Suprapubic skin (tissue), 4 donors: ENCODE data around the gene SLC8A1. TPM values are rescaled to one million over a fixed set of nuclear protein-coding genes. Genes with fewer than 3 reads are reported as not detected.

Source experiments
- DNase-seq, 2 donors: peaks; one replicate each; pipeline ENCODE4 v3.0.0-alpha.2; 2019; ENCODE audit warnings: low spot score in 2 of 2
- H3K27ac ChIP-seq: fragments of 200-600 bp; sonication (generic); one replicate; pipeline ENCODE4 v1.5.1; 2019
- H3K27me3 ChIP-seq: fragments of 200-600 bp; sonication (generic); one replicate; pipeline ENCODE4 v1.5.1; 2019
- H3K36me3 ChIP-seq: fragments of 200-600 bp; sonication (generic); one replicate; pipeline ENCODE4 v1.5.1; 2019
- H3K4me1 ChIP-seq: fragments of 200-600 bp; sonication (generic); one replicate; pipeline ENCODE4 v1.5.1; 2019
- H3K4me3 ChIP-seq: fragments of 200-600 bp; sonication (generic); one replicate; pipeline ENCODE4 v1.5.1; 2019; ENCODE audit warnings: mild to moderate bottlenecking
- H3K9me3 ChIP-seq: fragments of 200-600 bp; sonication (generic); one replicate; pipeline ENCODE4 v1.5.1; 2019
- EP300 ChIP-seq: sonication (generic); formaldehyde crosslinking; IDR thresholded peaks from one replicate; pipeline ENCODE4 v1.6.1; 2017; ENCODE audit warnings: antibody characterized with exemption
- POLR2A ChIP-seq, 2 donors: fragments of 450-650 bp; IDR thresholded peaks; one replicate each; pipeline ENCODE4 v1.6.1; 2017; ENCODE audit warnings: antibody characterized with exemption in 2 of 2, mild to moderate bottlenecking in 2 of 2, moderate library complexity in 2 of 2
- POLR2AphosphoS5 ChIP-seq, 3 donors: sonication (generic); formaldehyde crosslinking; IDR thresholded peaks; one replicate each; pipeline ENCODE4 v1.6.1; 2017; ENCODE audit warnings: antibody characterized with exemption in 3 of 3
- WGBS: methylation state at CpG from one replicate; pipeline ENCODE4 v1.1.5; 2018; 5-methylcytosine and 5-hydroxymethylcytosine counted together
- total RNA-seq, 4 donors: library from RNA; depleted of rRNA; stranded (reverse); fragments of >200 nt; gene quantifications; one replicate each; pipeline ENCODE4 v1.1.0, GENCODE V29; 2016
- TF ChIP-seq, protein P1 (sequence below), 2 donors: fragments of 200-600 bp in 1 of 2; fragments of 450-650 bp in 1 of 2; sonication (generic) in 1 of 2; IDR thresholded peaks; one replicate each; pipeline ENCODE4 v1.5.1; 2016 to 2019; ENCODE audit warnings: antibody characterized with exemption in 2 of 2, mild to moderate bottlenecking in 1 of 2, moderate library complexity in 1 of 2

Gene SLC8A1
- total RNA-seq, 4 donors from 2014 or later = 2.4 to 14.4 (median 9.9) TPM

DNA sequence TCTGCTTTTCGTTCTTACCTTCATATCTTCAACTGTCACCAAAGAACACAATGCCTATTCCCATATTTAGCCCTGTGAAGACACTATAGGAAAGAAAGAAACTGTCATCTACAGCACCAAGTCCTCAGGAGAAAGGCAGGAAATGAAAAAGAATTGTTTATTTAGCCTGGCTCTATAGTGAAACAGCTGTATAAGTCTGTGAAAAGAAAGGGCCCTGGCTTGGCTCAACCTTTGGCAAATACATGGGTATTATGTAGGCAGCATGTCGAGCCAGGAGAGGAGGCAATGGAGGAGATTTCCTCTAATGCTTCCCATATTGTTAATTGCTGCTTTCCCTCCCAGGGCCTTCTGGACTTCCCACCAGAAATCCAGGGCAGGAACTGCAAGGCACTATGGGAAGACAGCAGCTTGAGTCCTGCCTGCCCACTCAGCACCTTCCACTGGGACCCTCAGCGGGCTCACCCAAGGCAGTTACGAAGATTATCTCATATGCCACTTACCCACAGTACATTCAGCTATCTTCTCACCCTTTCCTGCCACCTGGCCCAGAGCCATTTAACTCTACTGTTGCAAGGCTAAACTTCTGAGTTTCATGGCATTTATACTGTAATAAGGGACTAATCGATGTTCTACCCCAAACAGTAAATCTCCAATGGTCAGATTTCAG, 30.1 kb downstream of the SLC8A1 start:
- H3K36me3 ChIP-seq = no peaks in the 10 kb centered on the region
- WGBS = 78% methylated on average over 5 of the region's 5 CpGs
- H3K9me3 ChIP-seq = no peaks in the 10 kb centered on the region
- H3K27me3 ChIP-seq = no peaks in the 10 kb centered on the region
- TF ChIP-seq, protein P1, sequence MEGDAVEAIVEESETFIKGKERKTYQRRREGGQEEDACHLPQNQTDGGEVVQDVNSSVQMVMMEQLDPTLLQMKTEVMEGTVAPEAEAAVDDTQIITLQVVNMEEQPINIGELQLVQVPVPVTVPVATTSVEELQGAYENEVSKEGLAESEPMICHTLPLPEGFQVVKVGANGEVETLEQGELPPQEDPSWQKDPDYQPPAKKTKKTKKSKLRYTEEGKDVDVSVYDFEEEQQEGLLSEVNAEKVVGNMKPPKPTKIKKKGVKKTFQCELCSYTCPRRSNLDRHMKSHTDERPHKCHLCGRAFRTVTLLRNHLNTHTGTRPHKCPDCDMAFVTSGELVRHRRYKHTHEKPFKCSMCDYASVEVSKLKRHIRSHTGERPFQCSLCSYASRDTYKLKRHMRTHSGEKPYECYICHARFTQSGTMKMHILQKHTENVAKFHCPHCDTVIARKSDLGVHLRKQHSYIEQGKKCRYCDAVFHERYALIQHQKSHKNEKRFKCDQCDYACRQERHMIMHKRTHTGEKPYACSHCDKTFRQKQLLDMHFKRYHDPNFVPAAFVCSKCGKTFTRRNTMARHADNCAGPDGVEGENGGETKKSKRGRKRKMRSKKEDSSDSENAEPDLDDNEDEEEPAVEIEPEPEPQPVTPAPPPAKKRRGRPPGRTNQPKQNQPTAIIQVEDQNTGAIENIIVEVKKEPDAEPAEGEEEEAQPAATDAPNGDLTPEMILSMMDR (IDR thresholded peaks at IDR 0.05) = no peak
- TF ChIP-seq POLR2A (IDR thresholded peaks at IDR 0.05) = no peak
- H3K27ac ChIP-seq = no peak overlapping the region
- no peak overlapping the region for H3K4me3 ChIP-seq
- H3K4me1 ChIP-seq = no peaks in the 10 kb centered on the region
- DNase-seq = no peak

DNA sequence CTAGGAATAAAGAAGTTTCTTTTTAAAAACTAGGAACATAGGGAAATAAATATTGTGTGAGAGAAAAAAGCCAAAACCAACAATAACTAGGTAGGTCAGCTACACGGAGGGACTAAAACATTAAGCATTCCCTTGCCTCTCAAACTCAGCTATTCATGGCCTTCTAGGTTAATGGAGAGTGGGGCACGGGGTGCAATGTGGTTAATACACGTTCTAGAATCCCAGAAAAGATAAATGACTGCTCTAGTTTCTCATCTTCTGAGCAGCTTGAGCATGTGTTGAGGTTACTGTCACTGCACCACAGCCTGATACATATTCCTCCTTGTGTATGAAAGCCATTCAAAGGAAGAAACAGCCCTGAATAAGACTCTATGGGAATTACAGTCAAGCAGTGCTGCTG, 31.4 kb downstream of the SLC8A1 start:
- TF ChIP-seq POLR2AphosphoS5 (IDR thresholded peaks at IDR 0.05) (no peak), POLR2A (IDR thresholded peaks at IDR 0.05) (no peak), EP300 (no peak)
- TF ChIP-seq, protein P1 (IDR thresholded peaks at IDR 0.05) = no peak
- Histone ChIP-seq H3K4me3 (no peak overlapping the region), H3K27ac (no peak overlapping the region), H3K36me3 (no peaks in the 10 kb centered on the region), H3K4me1 (no peaks in the 10 kb centered on the region), H3K27me3 (no peaks in the 10 kb centered on the region), H3K9me3 (no peaks in the 10 kb centered on the region)
- DNase-seq = no peak
- 73% methylated on average over 3 of the region's 3 CpGs for WGBS

DNA sequence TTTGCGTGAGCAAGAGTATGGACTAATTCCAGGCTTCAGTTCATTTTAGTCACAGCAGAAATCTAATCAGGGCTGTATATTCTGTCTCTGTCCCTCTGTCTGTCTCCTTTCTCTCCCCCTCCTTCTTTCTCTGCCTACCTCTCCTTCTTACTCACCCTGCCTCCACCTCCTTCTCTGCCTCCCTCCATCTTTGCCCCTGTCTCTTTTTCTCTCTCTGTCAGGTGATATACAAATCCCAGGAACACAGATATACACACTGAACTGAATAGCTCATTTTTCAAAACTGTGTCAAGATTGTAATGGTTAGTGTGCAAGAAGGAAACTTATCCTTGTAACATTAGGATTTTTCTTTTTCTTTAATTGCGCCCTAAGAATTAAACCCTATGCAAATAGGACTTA, 32.5 kb downstream of the SLC8A1 start:
- H3K9me3 ChIP-seq = no peaks in the 10 kb centered on the region
- H3K36me3 ChIP-seq = no peaks in the 10 kb centered on the region
- no peaks in the 10 kb centered on the region for H3K4me1 ChIP-seq
- H3K27ac ChIP-seq = no peak overlapping the region
- WGBS = 92% methylated on average over 2 of the region's 2 CpGs
- TF ChIP-seq POLR2A (IDR thresholded peaks at IDR 0.05) (no peak), EP300 (no peak), POLR2AphosphoS5 (IDR thresholded peaks at IDR 0.05) (no peak)
- TF ChIP-seq, protein P1 (IDR thresholded peaks at IDR 0.05) = no peak
- no peak for DNase-seq
- H3K27me3 ChIP-seq = no peaks in the 10 kb centered on the region
- no peak overlapping the region for H3K4me3 ChIP-seq

DNA sequence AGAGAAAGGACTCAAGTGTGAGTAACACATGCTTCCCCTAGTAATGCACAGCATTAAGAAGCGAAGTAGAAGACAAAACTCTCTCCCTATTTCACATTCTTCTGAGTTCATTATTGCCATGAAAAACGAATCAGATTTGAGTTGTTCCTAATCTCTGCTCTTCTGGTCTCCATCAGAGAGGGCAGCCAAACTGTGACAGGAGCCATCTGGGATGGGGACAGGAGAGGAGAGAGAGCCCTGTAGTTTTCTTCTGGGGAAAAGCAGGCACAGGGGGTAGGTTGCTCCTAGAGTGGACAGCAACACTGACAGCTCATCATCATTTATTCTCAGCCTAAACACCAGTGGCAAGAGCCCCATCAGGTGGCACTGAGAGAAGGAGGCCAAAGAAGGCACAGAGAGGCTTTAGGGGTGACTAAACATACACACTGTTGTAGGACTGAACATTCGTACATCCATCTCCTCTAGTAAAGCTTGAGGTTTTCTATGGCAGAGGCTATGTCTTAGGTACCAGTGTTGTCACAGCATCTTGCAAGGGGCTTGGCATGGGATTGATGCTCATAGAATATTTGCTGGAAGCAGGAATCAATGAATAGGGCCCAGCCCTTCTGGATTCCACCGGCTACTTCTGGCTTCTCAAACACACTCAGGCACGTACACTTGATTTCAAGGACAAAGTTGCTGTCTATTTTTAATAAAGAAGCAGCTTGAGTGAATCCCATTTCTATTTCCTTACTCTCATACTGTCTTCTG, 33.1 kb downstream of the SLC8A1 start:
- Histone ChIP-seq H3K36me3 (no peaks in the 10 kb centered on the region), H3K4me3 (no peak overlapping the region)

DNA sequence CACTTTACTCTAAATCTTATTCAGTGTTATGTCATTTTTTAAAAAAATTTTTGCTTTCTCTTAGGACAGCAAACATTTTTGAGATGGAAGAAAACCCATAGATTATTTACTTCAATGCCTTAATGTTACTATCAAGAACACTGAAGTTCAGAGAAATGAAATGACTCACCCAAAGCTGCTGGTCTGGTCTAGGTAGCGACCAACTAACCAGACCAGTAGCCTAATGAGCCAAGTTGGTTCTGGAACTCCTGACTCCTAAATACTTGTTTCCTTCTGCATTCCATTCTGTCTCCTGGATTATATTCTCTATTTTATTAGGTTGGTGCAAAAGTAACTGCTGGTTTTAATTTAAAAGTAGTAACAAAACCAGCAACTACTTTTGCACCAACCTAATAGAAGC, 35.4 kb downstream of the SLC8A1 start:
- H3K27me3 ChIP-seq = no peaks in the 10 kb centered on the region
- no peaks in the 10 kb centered on the region for H3K36me3 ChIP-seq
- DNase-seq = no peak
- no peak for TF ChIP-seq EP300
- TF ChIP-seq POLR2A (IDR thresholded peaks at IDR 0.05) = no peak
- TF ChIP-seq, protein P1 (IDR thresholded peaks at IDR 0.05) = no peak
- TF ChIP-seq POLR2AphosphoS5 (IDR thresholded peaks at IDR 0.05) = no peak
- no peak overlapping the region for H3K4me3 ChIP-seq
- no peak overlapping the region for H3K27ac ChIP-seq
- no peaks in the 10 kb centered on the region for H3K4me1 ChIP-seq
- WGBS = 68% methylated on average over 1 of the region's 1 CpG
- no peaks in the 10 kb centered on the region for H3K9me3 ChIP-seq

More for the DNA sequence above, 33.1 kb downstream of the SLC8A1 start:
- Histone ChIP-seq H3K27ac (no peak overlapping the region), H3K4me1 (no peaks in the 10 kb centered on the region), H3K9me3 (no peaks in the 10 kb centered on the region), H3K27me3 (no peaks in the 10 kb centered on the region)
- no peak for DNase-seq
- TF ChIP-seq, protein P1 (IDR thresholded peaks at IDR 0.05) = no peak
- TF ChIP-seq EP300 = no peak
- no peak for TF ChIP-seq POLR2A (IDR thresholded peaks at IDR 0.05)
- 71% methylated on average over 5 of the region's 5 CpGs for WGBS
